Esophagus muscularis mucosa (tissue), 4 donors: ENCODE data around the gene EPHB1. TPM values are rescaled to one million over a fixed set of nuclear protein-coding genes. Genes with fewer than 3 reads are reported as not detected.

Experiments
- DNase-seq: peaks from one replicate; pipeline ENCODE4 v3.0.0-alpha.2; 2017; ENCODE audit errors: extremely low spot score
- H3K27ac ChIP-seq, 4 donors: fragments of 200-600 bp; sonication (generic); replicated peaks in 1 of 4; 1 replicate in 3 of 4; 2 replicates in 1 of 4; pipeline ENCODE4 v1.5.1; 2016 to 2019; ENCODE audit warnings: mild to moderate bottlenecking in 1 of 4
- H3K27me3 ChIP-seq, 4 donors: fragments of 200-600 bp; sonication (generic); one replicate each; pipeline versions ENCODE4 v1.5.1 to v1.6.0; 2016 to 2019
- H3K36me3 ChIP-seq, 4 donors: fragments of 200-600 bp; sonication (generic); one replicate each; pipeline ENCODE4 v1.5.1; 2016 to 2019
- H3K4me1 ChIP-seq, 4 donors: fragments of 200-600 bp; sonication (generic); one replicate each; pipeline ENCODE4 v1.5.1; 2016 to 2019
- H3K4me3 ChIP-seq, 4 donors: fragments of 200-600 bp; sonication (generic); 1 replicate in 2 of 4; 2 replicates in 2 of 4; pipeline ENCODE4 v1.5.1; 2016 to 2019; ENCODE audit warnings: mild to moderate bottlenecking in 4 of 4, moderate library complexity in 1 of 4
- H3K9me3 ChIP-seq, 4 donors: fragments of 200-600 bp; sonication (generic); 1 replicate in 3 of 4; 2 replicates in 1 of 4; pipeline ENCODE4 v1.5.1; 2016 to 2019
- CTCF ChIP-seq, 3 experiments: fragments of 200-600 bp in 2 of 3; fragments of 450-650 bp in 1 of 3; sonication (generic) in 2 of 3; IDR thresholded peaks; one replicate each; pipeline ENCODE4 v1.5.1; 2017 to 2019; ENCODE audit warnings: antibody characterized with exemption in 3 of 3, mild to moderate bottlenecking in 2 of 3, moderate library complexity in 1 of 3
- EP300 ChIP-seq: sonication (generic); formaldehyde crosslinking; IDR thresholded peaks from one replicate; pipeline ENCODE4 v1.6.1; 2017; ENCODE audit warnings: antibody characterized with exemption
- POLR2A ChIP-seq: fragments of 450-650 bp; IDR thresholded peaks from one replicate; pipeline ENCODE4 v1.6.1; 2017; ENCODE audit warnings: antibody characterized with exemption, moderate library complexity, mild to moderate bottlenecking, low read depth
- POLR2AphosphoS5 ChIP-seq, 2 donors: sonication (generic); formaldehyde crosslinking; IDR thresholded peaks; one replicate each; pipeline ENCODE4 v1.6.1; 2017; ENCODE audit warnings: antibody characterized with exemption in 2 of 2
- WGBS: methylation state at CpG from one replicate; pipeline ENCODE4 v1.1.5; 2018; 5-methylcytosine and 5-hydroxymethylcytosine counted together
- intact Hi-C: fragments of 100-400 bp; cut with DNase I; formaldehyde crosslinking; loops from one replicate; pipeline ENCODE4 v1.15.1; 2023
- total RNA-seq, 4 donors: library from RNA; depleted of rRNA; stranded (reverse); fragments of >200 nt; gene quantifications; one replicate each; pipeline versions ENCODE4 v1.1.0 to v1.2.1, GENCODE V29; 2016

Gene EPHB1
- total RNA-seq, 4 donors from 2014 or later, result under 0.01 to 6.1 (median 2.8) TPM

- Histone ChIP-seq H3K4me1 (no peaks in the 10 kb centered on the region), H3K9me3 (no peaks in the 10 kb centered on the region), H3K27me3 (no peaks in the 10 kb centered on the region), H3K27ac (no peak overlapping the region), H3K36me3 (peaks cover 0 to 5% (median 0%) of the 10 kb centered on the region in 4 donors), H3K4me3 (no peak overlapping the region)
- intact Hi-C loops, result no loop called here
- no peak for TF ChIP-seq POLR2AphosphoS5 (IDR thresholded peaks at IDR 0.05)
- no peak for TF ChIP-seq POLR2A
- no peak for TF ChIP-seq EP300
- no peak for TF ChIP-seq CTCF (IDR thresholded peaks at IDR 0.05)
- DNase-seq, result peak; percentile 72
- 91% methylated on average over 3 of the region's 3 CpGs for WGBS
Observed at GRCh38 chr3:135203026-135203425, 408.0 kb downstream of the EPHB1 start.

GRCh38 chr3:135213213-135213612 is 418.2 kb downstream of the EPHB1 start:
- intact Hi-C loops, result no loop called here
- WGBS, result 79% methylated on average over 5 of the region's 5 CpGs
- Histone ChIP-seq H3K27ac (no peak overlapping the region), H3K4me1 (no peaks in the 10 kb centered on the region), H3K4me3 (no peak overlapping the region), H3K36me3 (no peaks in the 10 kb centered on the region), H3K27me3 (no peaks in the 10 kb centered on the region), H3K9me3 (no peaks in the 10 kb centered on the region)
- DNase-seq, result peak; percentile 21
- TF ChIP-seq CTCF (IDR thresholded peaks at IDR 0.05) (no peak), POLR2A (no peak), EP300 (no peak), POLR2AphosphoS5 (IDR thresholded peaks at IDR 0.05) (no peak)

GRCh38 chr3:135213822-135214221 is 418.8 kb downstream of the EPHB1 start:
- no peak for DNase-seq
- H3K4me1 ChIP-seq, result no peaks in the 10 kb centered on the region
- H3K9me3 ChIP-seq, result no peaks in the 10 kb centered on the region
- H3K36me3 ChIP-seq, result no peaks in the 10 kb centered on the region
- H3K27ac ChIP-seq, result no peak overlapping the region
- TF ChIP-seq EP300, result no peak
- no peak for TF ChIP-seq POLR2A
- intact Hi-C loops, result no loop called here
- 61% methylated on average over 5 of the region's 5 CpGs for WGBS
- no peaks in the 10 kb centered on the region for H3K27me3 ChIP-seq
- no peak overlapping the region for H3K4me3 ChIP-seq

- Histone ChIP-seq H3K4me1 (no peaks in the 10 kb centered on the region), H3K4me3 (no peak overlapping the region), H3K36me3 (no peaks in the 10 kb centered on the region), H3K27ac (no peak overlapping the region), H3K27me3 (no peaks in the 10 kb centered on the region), H3K9me3 (no peaks in the 10 kb centered on the region)
- DNase-seq, result no peak
- intact Hi-C loops, result no loop called here
- no peak for TF ChIP-seq POLR2A
- 94% methylated on average over 5 of the region's 5 CpGs for WGBS
Observed at GRCh38 chr3:135214400-135214799, 419.3 kb downstream of the EPHB1 start.

GRCh38 chr3:135215516-135215915 is 420.5 kb downstream of the EPHB1 start:
- no peak for TF ChIP-seq POLR2AphosphoS5 (IDR thresholded peaks at IDR 0.05)
- TF ChIP-seq POLR2A, result no peak
- TF ChIP-seq CTCF (IDR thresholded peaks at IDR 0.05), result no peak
- no peak for TF ChIP-seq EP300
- no peaks in the 10 kb centered on the region for H3K36me3 ChIP-seq
- DNase-seq, result peak; percentile 37
- H3K27me3 ChIP-seq, result no peaks in the 10 kb centered on the region
- H3K9me3 ChIP-seq, result no peaks in the 10 kb centered on the region
- H3K27ac ChIP-seq, result no peak overlapping the region
- no peaks in the 10 kb centered on the region for H3K4me1 ChIP-seq
- intact Hi-C loops, result no loop called here
- WGBS, result 91% methylated on average over 6 of the region's 6 CpGs
- no peak overlapping the region for H3K4me3 ChIP-seq

GRCh38 chr3:135216659-135217058 is 421.6 kb downstream of the EPHB1 start:
- 79% methylated on average over 3 of the region's 3 CpGs for WGBS
- TF ChIP-seq CTCF (IDR thresholded peaks at IDR 0.05), result no peak
- intact Hi-C loops, result no loop called here
- Histone ChIP-seq H3K9me3 (no peaks in the 10 kb centered on the region), H3K4me1 (no peaks in the 10 kb centered on the region), H3K4me3 (no peak overlapping the region), H3K27me3 (no peaks in the 10 kb centered on the region), H3K36me3 (no peaks in the 10 kb centered on the region), H3K27ac (no peak overlapping the region)
- no peak for DNase-seq
